ENCODE results near the gene RPLP2.

DNA sequence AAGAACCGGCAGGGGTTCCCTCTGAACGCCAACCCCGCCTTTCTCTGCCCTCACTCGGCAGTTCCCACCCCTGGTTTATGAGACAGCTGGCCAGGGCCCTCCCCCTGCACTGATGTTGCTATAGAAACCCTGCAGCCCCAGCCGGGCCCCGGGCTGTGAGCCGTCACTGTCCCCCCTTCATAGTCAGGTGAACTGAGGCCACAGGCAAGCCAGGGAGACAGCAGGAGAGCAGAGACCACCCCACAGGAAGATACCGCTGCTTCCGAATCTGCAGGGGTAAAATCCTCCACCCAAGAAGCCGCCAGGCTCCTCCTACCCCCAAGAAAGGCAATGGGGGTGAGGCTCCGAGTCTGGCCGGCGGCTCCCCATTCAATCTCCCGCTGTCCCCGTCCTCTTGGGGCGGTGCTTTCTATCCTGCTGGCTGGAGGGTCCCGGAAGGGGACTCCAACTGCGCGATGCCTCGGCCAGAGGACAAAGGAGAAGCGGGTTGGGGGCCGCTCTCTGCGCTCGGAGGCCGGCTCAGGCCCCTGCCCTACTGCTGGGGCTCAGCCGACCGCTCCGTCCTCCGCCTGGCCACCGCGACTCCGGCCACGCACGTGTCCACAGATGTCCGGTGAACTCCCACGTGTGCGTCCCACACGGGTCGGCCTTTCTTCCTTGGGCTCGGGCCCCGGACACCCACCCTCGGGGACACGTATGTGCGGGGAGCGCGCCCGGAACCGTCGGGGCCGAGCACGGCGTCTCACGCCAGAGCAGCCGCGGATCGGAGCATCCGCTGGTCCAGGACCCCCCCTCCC is 12.3 kb upstream of the RPLP2 start:
- TF ChIP-seq, protein P1, sequence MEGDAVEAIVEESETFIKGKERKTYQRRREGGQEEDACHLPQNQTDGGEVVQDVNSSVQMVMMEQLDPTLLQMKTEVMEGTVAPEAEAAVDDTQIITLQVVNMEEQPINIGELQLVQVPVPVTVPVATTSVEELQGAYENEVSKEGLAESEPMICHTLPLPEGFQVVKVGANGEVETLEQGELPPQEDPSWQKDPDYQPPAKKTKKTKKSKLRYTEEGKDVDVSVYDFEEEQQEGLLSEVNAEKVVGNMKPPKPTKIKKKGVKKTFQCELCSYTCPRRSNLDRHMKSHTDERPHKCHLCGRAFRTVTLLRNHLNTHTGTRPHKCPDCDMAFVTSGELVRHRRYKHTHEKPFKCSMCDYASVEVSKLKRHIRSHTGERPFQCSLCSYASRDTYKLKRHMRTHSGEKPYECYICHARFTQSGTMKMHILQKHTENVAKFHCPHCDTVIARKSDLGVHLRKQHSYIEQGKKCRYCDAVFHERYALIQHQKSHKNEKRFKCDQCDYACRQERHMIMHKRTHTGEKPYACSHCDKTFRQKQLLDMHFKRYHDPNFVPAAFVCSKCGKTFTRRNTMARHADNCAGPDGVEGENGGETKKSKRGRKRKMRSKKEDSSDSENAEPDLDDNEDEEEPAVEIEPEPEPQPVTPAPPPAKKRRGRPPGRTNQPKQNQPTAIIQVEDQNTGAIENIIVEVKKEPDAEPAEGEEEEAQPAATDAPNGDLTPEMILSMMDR (IDR thresholded peaks at IDR 0.05; ENCODE audit: poor library complexity), result no peak
- TF ChIP-seq EZH2 (IDR thresholded peaks at IDR 0.05; ENCODE audit: borderline replicate concordance) (no peak), EZH2phosphoT487 (IDR thresholded peaks at IDR 0.05; ENCODE audit: low read depth, severe bottlenecking, unreplicated experiment) (no peak)
